ENCODE results near the gene NEURL4. TPM values are rescaled to one million over a fixed set of nuclear protein-coding genes. Genes with fewer than 3 reads are reported as not detected.

Gene NEURL4
- total and polyA plus RNA-seq, 4 donors, result 0.76 to 14.2 (median 7.3) TPM

DNA sequence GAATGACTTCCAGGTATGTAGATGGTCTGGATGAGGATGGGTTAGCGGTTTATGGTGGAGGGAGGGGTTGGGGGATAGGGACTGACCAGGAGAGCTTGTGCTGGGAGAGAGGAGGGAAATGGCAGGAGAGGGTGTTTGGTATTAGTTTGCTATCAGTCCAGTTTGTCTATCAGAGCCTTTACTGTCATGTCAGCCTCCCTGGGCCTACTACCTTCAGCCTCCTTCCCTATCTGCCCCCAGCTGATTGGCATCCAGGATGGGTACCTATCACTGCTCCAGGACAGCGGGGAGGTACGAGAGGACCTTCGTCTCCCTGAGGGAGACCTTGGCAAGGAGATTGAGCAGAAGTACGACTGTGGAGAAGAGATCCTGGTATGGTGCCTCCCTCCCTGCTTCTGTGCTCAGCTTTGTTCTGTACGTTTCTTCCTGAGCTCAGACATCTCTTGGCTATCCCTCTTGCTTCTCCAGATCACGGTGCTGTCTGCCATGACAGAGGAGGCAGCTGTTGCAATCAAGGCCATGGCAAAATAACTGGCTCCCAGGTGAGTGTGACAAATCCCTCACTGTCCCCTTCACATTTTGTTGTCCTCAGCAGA lies 17.9 kb downstream of the NEURL4 start:
- Histone ChIP-seq H3K9ac (ENCODE audit: low read depth in 1 of 2, low read length in 2 of 2) (no peak overlapping the region), H3K36me3 (ENCODE audit: control insufficient read depth in 4 of 4, insufficient read depth in 3 of 4, low read depth in 1 of 4, low read length in 3 of 4) (peaks cover 16 to 39% (median 35%) of the 10 kb centered on the region in 4 donors), H3K9me3 (ENCODE audit: control insufficient read depth in 4 of 4, low read length in 3 of 4) (no peaks in the 10 kb centered on the region), H3K4me3 (ENCODE audit: low read depth in 1 of 3, low read length in 3 of 3) (no peak overlapping the region), H3K4me1 (ENCODE audit: control insufficient read depth in 4 of 4, insufficient read depth in 4 of 4, low read length in 3 of 4) (peaks cover 14 to 56% (median 44%) of the 10 kb centered on the region in 4 donors), H3K27me3 (ENCODE audit: control insufficient read depth in 4 of 4, insufficient read depth in 4 of 4, low read length in 3 of 4) (no peaks in the 10 kb centered on the region), H3K27ac (ENCODE audit: low read depth in 1 of 2, low read length in 2 of 2) (no peak overlapping the region)
- WGBS, result 87% methylated on average over 7 of the region's 7 CpGs
- TF ChIP-seq FOXA2 (IDR thresholded peaks at IDR 0.05) (no peak), SP1 (IDR thresholded peaks at IDR 0.05) (no peak), FOXA1 (IDR thresholded peaks at IDR 0.05) (no peak), RAD21 (IDR thresholded peaks at IDR 0.05) (no peak), EGR1 (IDR thresholded peaks at IDR 0.05; ENCODE audit: low read depth in 2 of 2) (no peak), HNF4G (IDR thresholded peaks at IDR 0.05) (no peak), REST (IDR thresholded peaks at IDR 0.05) (no peak), GABPA (IDR thresholded peaks at IDR 0.05 in 1 of 2, conservative IDR thresholded peaks at IDR 0.05 in 1 of 2) (no peak), TAF1 (conservative IDR thresholded peaks at IDR 0.05) (no peak)
- TF ChIP-seq, protein P1, sequence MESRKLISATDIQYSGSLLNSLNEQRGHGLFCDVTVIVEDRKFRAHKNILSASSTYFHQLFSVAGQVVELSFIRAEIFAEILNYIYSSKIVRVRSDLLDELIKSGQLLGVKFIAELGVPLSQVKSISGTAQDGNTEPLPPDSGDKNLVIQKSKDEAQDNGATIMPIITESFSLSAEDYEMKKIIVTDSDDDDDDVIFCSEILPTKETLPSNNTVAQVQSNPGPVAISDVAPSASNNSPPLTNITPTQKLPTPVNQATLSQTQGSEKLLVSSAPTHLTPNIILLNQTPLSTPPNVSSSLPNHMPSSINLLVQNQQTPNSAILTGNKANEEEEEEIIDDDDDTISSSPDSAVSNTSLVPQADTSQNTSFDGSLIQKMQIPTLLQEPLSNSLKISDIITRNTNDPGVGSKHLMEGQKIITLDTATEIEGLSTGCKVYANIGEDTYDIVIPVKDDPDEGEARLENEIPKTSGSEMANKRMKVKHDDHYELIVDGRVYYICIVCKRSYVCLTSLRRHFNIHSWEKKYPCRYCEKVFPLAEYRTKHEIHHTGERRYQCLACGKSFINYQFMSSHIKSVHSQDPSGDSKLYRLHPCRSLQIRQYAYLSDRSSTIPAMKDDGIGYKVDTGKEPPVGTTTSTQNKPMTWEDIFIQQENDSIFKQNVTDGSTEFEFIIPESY (IDR thresholded peaks at IDR 0.05), result no peak
- TF ChIP-seq, protein P2, sequence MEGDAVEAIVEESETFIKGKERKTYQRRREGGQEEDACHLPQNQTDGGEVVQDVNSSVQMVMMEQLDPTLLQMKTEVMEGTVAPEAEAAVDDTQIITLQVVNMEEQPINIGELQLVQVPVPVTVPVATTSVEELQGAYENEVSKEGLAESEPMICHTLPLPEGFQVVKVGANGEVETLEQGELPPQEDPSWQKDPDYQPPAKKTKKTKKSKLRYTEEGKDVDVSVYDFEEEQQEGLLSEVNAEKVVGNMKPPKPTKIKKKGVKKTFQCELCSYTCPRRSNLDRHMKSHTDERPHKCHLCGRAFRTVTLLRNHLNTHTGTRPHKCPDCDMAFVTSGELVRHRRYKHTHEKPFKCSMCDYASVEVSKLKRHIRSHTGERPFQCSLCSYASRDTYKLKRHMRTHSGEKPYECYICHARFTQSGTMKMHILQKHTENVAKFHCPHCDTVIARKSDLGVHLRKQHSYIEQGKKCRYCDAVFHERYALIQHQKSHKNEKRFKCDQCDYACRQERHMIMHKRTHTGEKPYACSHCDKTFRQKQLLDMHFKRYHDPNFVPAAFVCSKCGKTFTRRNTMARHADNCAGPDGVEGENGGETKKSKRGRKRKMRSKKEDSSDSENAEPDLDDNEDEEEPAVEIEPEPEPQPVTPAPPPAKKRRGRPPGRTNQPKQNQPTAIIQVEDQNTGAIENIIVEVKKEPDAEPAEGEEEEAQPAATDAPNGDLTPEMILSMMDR (IDR thresholded peaks at IDR 0.05; ENCODE audit: low read depth, low read length, missing input control), result no peak
- DNase-seq (ENCODE audit: low spot score), result no peak

DNA sequence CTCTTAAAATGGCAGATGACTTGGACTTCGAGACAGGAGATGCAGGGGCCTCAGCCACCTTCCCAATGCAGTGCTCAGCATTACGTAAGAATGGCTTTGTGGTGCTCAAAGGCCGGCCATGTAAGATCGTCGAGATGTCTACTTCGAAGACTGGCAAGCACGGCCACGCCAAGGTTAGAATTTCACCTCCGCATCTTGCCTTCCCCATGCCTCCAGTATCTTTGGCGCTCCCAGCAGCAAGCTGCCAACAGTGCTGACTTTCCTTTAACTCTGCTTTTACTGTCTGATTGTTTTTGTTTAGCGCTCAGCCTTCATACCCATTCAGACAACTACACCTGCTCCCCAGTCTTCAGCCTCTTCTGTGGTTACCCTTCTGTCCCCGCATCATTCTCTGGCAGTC lies 19.5 kb downstream of the NEURL4 start:
- DNase-seq (ENCODE audit: low spot score), result no peak
- Histone ChIP-seq H3K4me3 (ENCODE audit: low read depth in 1 of 3, low read length in 3 of 3) (no peak overlapping the region), H3K27me3 (ENCODE audit: control insufficient read depth in 4 of 4, insufficient read depth in 4 of 4, low read length in 3 of 4) (no peaks in the 10 kb centered on the region), H3K9me3 (ENCODE audit: control insufficient read depth in 4 of 4, low read length in 3 of 4) (no peaks in the 10 kb centered on the region), H3K4me1 (ENCODE audit: control insufficient read depth in 4 of 4, insufficient read depth in 4 of 4, low read length in 3 of 4) (peaks cover 9 to 47% (median 36%) of the 10 kb centered on the region in 4 donors), H3K36me3 (ENCODE audit: control insufficient read depth in 4 of 4, insufficient read depth in 3 of 4, low read depth in 1 of 4, low read length in 3 of 4) (peaks cover 16 to 39% (median 35%) of the 10 kb centered on the region in 4 donors), H3K9ac (ENCODE audit: low read depth in 1 of 2, low read length in 2 of 2) (no peak overlapping the region), H3K27ac (ENCODE audit: low read depth in 1 of 2, low read length in 2 of 2) (peak overlapping the region in 1 of 2 donors; percentile 99)
- no peak for TF ChIP-seq HNF4G (IDR thresholded peaks at IDR 0.05)
- TF ChIP-seq HNF4A (conservative IDR thresholded peaks at IDR 0.05), result no peak
- TF ChIP-seq, protein P2 (IDR thresholded peaks at IDR 0.05; ENCODE audit: low read depth, low read length, missing input control), result no peak
- TF ChIP-seq RXRA (IDR thresholded peaks at IDR 0.05), result no peak
- no peak for TF ChIP-seq JUND (IDR thresholded peaks at IDR 0.05)
- no peak for TF ChIP-seq REST (IDR thresholded peaks at IDR 0.05)
- no peak for TF ChIP-seq ATF3 (IDR thresholded peaks at IDR 0.05)
- 91% methylated on average over 12 of the region's 12 CpGs for WGBS

All from liver (tissue), 9 donors.